Measurements from ENCODE around the gene ZNF469.

DNA sequence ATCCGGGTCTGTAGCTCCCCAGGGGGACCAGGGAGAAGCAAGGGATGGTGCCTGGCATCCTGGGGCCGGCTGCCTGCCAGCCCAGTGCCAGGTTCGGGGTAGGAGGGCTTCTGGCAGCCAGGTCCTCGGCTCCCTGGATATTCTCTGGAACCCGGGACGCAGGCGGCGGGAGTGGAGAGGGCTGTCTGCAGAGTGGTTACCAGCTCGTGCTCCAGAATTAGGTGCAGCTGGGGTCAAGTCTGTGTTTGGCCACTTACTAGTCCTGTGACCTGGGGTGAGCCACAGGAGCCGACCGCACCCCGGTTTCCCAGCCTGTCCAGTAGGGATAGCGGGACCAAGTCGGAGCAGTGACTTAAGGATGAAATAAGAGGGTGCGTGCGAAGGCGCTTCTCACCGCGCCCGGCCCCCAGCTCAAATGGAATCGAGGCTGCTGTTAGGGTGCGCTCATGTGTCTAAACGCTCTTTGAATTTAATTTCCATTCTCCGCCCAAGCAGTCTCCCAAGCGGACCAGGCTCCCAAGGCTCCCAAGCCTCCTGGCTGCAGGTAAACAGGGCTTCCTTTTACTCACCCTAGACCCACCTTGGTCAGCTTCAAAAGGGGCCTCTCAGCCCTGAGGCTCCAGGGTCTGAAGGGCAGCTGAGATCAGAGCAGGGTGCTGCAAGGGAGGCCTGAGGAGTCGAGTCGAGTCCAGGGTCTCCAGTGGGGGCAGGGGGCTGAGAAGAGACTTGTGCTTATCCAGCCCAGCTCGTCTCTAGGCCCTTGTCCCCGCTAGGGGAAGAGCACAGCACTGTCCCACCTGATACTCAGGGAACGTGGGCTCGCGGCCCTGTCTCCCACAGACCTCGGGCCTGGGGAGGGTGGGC is 28.3 kb upstream of the ZNF469 start:
- TF ChIP-seq, protein P1, sequence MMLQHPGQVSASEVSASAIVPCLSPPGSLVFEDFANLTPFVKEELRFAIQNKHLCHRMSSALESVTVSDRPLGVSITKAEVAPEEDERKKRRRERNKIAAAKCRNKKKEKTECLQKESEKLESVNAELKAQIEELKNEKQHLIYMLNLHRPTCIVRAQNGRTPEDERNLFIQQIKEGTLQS (IDR thresholded peaks at IDR 0.05): no peak
- TF ChIP-seq, protein P2, sequence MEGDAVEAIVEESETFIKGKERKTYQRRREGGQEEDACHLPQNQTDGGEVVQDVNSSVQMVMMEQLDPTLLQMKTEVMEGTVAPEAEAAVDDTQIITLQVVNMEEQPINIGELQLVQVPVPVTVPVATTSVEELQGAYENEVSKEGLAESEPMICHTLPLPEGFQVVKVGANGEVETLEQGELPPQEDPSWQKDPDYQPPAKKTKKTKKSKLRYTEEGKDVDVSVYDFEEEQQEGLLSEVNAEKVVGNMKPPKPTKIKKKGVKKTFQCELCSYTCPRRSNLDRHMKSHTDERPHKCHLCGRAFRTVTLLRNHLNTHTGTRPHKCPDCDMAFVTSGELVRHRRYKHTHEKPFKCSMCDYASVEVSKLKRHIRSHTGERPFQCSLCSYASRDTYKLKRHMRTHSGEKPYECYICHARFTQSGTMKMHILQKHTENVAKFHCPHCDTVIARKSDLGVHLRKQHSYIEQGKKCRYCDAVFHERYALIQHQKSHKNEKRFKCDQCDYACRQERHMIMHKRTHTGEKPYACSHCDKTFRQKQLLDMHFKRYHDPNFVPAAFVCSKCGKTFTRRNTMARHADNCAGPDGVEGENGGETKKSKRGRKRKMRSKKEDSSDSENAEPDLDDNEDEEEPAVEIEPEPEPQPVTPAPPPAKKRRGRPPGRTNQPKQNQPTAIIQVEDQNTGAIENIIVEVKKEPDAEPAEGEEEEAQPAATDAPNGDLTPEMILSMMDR (IDR thresholded peaks at IDR 0.05; ENCODE audit: low read depth, low read length, missing input control): no peak
- TF ChIP-seq, protein P3, sequence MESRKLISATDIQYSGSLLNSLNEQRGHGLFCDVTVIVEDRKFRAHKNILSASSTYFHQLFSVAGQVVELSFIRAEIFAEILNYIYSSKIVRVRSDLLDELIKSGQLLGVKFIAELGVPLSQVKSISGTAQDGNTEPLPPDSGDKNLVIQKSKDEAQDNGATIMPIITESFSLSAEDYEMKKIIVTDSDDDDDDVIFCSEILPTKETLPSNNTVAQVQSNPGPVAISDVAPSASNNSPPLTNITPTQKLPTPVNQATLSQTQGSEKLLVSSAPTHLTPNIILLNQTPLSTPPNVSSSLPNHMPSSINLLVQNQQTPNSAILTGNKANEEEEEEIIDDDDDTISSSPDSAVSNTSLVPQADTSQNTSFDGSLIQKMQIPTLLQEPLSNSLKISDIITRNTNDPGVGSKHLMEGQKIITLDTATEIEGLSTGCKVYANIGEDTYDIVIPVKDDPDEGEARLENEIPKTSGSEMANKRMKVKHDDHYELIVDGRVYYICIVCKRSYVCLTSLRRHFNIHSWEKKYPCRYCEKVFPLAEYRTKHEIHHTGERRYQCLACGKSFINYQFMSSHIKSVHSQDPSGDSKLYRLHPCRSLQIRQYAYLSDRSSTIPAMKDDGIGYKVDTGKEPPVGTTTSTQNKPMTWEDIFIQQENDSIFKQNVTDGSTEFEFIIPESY (IDR thresholded peaks at IDR 0.05): no peak
- TF ChIP-seq JUND (IDR thresholded peaks at IDR 0.05): no peak
- TF ChIP-seq, protein P4, sequence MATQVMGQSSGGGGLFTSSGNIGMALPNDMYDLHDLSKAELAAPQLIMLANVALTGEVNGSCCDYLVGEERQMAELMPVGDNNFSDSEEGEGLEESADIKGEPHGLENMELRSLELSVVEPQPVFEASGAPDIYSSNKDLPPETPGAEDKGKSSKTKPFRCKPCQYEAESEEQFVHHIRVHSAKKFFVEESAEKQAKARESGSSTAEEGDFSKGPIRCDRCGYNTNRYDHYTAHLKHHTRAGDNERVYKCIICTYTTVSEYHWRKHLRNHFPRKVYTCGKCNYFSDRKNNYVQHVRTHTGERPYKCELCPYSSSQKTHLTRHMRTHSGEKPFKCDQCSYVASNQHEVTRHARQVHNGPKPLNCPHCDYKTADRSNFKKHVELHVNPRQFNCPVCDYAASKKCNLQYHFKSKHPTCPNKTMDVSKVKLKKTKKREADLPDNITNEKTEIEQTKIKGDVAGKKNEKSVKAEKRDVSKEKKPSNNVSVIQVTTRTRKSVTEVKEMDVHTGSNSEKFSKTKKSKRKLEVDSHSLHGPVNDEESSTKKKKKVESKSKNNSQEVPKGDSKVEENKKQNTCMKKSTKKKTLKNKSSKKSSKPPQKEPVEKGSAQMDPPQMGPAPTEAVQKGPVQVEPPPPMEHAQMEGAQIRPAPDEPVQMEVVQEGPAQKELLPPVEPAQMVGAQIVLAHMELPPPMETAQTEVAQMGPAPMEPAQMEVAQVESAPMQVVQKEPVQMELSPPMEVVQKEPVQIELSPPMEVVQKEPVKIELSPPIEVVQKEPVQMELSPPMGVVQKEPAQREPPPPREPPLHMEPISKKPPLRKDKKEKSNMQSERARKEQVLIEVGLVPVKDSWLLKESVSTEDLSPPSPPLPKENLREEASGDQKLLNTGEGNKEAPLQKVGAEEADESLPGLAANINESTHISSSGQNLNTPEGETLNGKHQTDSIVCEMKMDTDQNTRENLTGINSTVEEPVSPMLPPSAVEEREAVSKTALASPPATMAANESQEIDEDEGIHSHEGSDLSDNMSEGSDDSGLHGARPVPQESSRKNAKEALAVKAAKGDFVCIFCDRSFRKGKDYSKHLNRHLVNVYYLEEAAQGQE (IDR thresholded peaks at IDR 0.05): no peak
- TF ChIP-seq EGR1 (IDR thresholded peaks at IDR 0.05; ENCODE audit: low read depth in 2 of 2): no peak
- TF ChIP-seq FOXA2 (IDR thresholded peaks at IDR 0.05): no peak
- TF ChIP-seq YY1 (IDR thresholded peaks at IDR 0.05): no peak
- no peak for TF ChIP-seq RAD21 (IDR thresholded peaks at IDR 0.05)
- TF ChIP-seq FOXA1 (IDR thresholded peaks at IDR 0.05): no peak
- no peak for TF ChIP-seq SP1 (IDR thresholded peaks at IDR 0.05)
- TF ChIP-seq, protein P5, sequence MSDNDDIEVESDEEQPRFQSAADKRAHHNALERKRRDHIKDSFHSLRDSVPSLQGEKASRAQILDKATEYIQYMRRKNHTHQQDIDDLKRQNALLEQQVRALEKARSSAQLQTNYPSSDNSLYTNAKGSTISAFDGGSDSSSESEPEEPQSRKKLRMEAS (IDR thresholded peaks at IDR 0.05): no peak
